ENCODE measurements around the gene BCL2L2.
"Not testable (repeated sequence)": the region's sequence is repeated elsewhere in the genome, so short reads cannot be mapped to it uniquely, and the experiment has no call there.

The BCL2L2 gene, protein sequence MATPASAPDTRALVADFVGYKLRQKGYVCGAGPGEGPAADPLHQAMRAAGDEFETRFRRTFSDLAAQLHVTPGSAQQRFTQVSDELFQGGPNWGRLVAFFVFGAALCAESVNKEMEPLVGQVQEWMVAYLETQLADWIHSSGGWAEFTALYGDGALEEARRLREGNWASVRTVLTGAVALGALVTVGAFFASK

GRCh38 chr14:23306412-23307145, at the start of gene BCL2L2:
TSS of gene BCL2L2 (plus strand) at chr14:23306833. CDS start at chr14:23307768, 935 bp downstream.
- DNase-seq = peak; percentile 95

- no peak for DNase-seq
Observed at GRCh38 chr14:23258256-23258655, 48.4 kb upstream of the BCL2L2 start.

DNA sequence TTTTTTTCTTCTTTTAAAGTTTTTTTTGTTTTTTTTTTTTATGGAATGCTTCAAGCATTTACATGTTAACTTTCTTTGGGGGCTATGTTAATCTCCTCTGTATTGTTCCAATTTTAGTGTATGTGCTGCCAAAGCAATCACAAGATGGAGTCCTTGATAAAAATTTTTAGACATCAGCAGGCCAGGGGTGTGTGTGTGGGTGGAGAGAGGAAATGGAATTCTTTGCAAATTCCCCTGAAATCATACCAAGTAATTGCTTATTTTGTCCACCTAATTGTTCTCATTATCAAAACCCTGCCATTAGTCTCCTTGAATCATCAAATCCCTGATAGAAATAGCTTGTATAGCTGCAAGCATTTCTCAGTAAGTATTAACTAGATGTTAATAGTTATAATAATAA, 47.2 kb upstream of the BCL2L2 start:
- DNase-seq = no peak

GRCh38 chr14:23260849-23261248, 45.8 kb upstream of the BCL2L2 start:
- DNase-seq = not testable (repeated sequence)

DNA sequence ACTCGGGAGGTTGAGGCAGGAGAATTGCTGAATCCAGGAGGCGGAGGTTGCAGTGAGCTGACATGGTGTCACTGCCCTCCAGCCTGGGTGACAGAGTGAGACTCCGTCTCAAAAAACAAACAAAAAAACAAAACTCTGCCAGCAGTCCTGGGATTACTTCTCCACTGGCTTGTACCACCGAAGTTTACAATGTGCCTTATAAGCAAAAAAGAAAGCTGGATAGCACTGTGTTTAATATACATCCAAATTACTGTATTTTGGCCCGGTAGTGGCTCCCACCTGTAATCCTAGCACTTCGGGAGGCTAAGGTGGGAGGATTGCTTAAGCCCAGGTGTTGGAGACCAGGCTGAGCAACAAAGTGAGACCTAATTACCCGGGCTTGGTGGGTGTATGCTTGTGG, 37.4 kb upstream of the BCL2L2 start:
- no peak for DNase-seq

DNA sequence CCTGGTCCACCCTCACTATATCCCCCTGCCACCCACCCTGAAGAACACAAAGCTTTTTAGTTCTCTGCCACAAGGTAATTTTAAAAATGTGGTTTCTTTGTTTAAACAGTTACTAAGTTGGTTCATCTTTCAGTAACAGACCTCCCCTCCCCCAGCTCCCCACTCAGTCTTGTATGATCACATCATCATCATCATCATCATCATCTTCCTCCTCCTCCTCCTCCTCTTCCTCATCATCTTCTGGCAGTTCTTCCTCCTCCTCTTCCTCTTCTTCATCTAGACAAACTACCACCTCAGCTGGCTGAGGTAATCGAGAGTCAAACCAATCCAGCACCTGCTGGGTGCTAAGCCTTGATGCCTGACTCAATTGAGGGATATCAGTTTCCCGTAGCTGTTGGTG, 31.2 kb upstream of the BCL2L2 start:
- no peak for DNase-seq

DNA sequence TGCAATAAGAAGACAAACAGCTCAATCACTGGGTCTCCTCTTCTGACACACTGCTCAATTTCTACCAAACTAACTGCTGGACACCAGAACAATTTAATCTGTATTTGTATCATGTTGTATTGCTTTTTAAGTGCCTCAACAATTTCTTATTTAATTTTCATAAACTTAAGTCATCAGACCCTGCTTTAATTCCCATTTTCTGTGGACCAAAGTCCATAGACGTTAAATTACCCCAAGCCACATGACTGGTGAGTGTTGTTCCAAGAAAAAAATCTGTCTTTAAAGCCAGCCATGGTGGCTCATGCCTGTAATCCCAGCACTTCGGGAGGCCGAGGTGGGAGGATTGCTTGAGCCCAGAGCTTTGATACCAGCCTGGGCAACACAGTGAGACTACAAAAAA, 29.4 kb upstream of the BCL2L2 start:
- no peak for DNase-seq

DNA sequence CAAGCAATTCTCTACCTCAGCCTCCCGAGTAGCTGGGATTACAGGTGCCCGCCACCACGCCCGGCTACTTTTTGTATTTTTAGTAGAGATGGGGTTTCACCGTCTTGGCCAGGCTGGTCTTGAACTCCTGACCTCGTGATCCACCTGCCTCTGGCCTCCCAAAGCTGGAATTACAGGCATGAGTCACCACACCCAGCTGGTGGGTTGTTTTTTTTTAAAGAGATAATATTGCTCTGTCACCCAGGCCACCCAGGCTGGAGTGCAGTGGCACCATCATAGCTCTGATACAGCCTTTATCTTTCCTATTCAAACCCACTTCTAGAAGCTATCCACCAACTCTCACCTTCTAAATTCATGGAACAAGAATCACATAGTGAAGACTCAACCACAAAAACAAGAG, 28.7 kb upstream of the BCL2L2 start:
- DNase-seq = not testable (repeated sequence)

- DNase-seq = no peak
Observed at GRCh38 chr14:23281247-23281646, 25.4 kb upstream of the BCL2L2 start.

DNA sequence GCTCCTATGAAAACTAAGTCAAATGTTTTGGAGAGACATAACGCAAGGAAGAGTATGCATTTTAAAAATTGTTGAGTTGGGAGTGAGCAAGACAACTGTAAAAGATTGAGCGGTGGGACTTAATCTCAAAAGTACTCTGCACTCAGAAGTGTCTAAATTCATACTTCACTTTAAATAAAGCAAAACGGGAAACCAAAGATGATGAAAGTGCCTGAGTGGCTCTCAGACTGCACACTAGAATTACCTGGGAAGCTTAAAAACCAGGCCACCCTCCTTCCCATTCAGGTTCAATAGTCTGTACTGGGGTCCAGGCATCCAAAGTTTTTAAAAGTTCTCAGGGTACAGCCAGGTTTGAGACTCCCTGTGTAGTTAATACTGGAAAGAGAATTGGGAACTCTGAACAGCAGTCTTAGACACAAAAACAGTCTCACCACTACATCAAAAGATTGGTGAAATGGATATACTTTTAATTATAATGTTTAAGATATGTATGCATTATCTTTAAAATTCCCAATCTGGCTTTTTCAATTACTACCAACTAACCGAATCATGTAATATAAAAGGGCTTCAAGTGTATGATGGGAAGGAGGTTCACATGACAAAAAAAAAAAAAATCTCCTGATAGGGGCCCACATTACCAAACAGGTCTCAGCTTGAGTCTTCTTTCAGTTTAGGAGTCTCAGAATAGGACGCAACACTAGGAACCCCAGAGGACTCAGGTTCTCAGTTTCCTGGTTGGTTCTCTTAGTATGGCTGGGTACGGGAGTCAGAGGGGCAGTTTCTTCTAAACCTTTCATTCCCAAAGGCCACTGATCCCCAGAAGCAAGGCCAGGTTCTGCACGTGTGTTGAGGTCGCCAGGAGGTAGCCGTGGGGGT, 21.7 kb upstream of the BCL2L2 start:
- DNase-seq = no peak

GRCh38 chr14:23285530-23286019, 21.1 kb upstream of the BCL2L2 start:
- DNase-seq = no peak

DNA sequence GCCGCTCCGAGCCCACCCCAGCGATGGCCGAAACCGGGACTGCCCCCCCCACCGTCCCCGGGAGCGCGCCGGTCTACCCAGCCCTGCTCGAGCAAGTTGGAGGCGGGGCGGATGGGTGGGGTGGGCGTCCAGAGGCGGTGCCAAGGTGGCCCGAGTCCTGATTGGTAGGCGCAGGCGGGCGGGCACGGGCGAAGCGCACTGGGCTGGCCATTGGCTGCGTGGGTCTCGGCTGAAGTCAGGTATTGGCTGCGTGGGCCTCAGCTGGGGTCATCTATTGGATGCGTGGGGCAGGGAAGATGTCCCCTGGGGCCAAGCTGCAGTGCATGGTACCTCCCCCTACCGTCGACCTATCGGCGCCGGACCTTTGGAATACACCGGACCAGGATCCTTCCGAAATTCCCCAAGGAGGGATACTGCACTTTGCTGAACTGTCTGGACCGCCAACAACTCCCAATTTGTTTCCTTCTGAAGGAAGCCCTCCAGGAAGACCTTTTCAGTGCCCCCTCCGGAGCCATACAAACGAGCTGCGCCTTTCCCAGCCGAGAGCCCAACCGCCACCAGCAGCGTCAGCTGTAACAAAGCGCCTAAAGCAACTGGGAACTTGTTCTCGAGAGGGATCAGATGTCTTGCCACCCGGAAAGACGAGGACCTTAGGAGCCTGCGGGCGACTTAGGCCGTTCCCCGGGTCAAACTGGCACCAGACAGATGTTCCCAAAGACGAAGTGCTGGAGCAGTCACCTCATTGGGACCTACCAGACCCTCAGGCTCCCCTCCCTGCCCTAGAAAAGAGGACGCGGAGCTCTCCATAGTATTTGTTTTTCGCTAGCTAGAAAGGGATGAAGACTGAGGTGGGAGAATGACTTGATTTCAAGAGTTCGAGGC, 20.4 kb upstream of the BCL2L2 start, which contains the start of gene HOMEZ:
HOMEZ (minus strand) TSS at position 113 of the 882 bp plus-strand sequence. CDS start 180 bp downstream, outside the sequence.
- DNase-seq = peak; percentile 95

- DNase-seq = no peak
Observed at GRCh38 chr14:23286902-23287479, 19.6 kb upstream of the BCL2L2 start.

- DNase-seq = no peak
Observed at GRCh38 chr14:23294734-23295561, 11.7 kb upstream of the BCL2L2 start.

- no peak for DNase-seq
Observed at GRCh38 chr14:23296012-23296777, 10.4 kb upstream of the BCL2L2 start.

- no peak for DNase-seq
Observed at GRCh38 chr14:23297096-23297495, 9.5 kb upstream of the BCL2L2 start.

GRCh38 chr14:23297611-23298277, 8.9 kb upstream of the BCL2L2 start:
- no peak for DNase-seq

- no peak for DNase-seq
Observed at GRCh38 chr14:23299211-23299957, 7.2 kb upstream of the BCL2L2 start.

All from NCI-H510A (cell line).